ENCODE data around the gene FBXL14. TPM values are rescaled to one million over a fixed set of nuclear protein-coding genes. Genes with fewer than 3 reads are reported as not detected.

FBXL14 gene
- 7.5 to 13.6 TPM (median 12.8 TPM) in 5 replicates for total RNA-seq (2022; extraction: Qiagen RNA extraction)

DNA sequence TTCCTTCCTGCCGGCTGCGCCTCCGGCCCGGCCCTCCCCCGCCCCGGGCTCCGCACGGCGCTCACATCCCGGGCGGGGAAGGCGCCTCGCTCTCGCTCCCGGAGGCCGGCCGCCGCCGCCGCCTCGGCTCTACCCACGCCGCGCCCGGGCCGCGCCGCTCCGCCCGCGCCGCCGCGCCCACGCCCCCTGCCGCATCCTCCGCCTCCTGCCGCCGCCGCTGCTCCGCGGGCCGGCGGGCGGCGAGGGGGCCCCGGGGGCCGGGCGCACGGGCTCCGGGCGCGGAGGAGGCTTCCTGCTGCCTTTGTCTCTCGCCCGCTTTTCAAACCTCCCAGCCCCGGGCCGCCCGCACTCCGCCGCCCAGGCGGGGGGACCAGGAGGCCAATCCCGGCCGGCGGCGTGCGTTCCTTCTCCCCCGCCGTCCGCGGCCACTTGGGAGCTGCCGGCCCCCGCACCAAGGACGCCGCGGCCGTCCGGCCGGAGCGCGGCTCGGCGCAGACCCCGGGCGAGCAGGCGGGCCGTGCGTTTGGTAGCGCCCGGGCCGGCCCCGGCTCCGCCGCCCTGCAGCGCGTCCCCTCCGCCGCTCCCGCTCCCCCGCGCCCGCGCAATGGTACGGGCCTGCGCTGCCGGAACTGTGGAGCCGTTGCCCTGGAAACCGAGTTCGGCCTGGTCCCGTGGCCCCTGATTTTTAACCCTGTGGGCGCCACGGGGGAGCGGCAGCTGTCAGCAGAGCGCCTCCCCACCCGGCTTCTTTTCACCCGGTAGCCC is at the start of gene FBXL14:
TSS of gene FBXL14 (minus strand) at position 321 of the 765 bp plus-strand sequence. CDS start 515 bp downstream, outside the sequence.

DNA sequence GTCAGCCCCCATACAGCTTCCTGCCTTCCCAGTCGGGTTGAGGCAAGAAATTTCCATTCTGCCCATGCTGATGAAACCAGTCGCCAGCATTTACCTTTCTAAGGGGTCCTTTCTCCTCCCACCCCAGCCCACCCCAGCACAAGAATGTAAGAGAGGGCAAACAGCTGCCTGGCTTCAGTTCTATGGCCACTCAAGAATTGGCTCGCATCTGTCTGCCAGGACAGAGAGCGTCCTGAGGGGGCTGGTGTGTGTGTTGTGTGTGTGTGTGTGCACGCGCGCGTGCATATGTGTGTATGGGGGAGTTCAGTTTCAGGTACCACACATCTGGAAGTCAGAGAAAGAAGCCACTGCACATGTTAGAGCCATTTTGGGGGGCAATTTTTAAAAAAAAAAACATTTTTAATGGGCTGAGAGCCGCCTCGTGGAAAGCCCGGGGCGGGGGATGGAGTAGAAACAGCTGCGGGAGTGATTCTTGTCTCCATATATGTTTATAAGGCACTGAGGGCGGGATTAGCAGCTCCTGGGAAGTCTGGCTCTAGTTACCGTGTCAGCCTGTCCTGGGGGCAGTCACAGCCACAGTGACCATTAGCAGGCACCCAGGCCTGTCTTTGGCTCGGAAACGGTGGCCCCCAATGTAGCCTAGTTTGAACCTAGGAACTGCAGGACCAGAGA is 34.4 kb upstream of the FBXL14 start, which contains the start of gene WNT5B:
TSS of gene WNT5B (plus strand) at position 566 of the 672 bp plus-strand sequence. CDS start 2,124 bp downstream, outside the sequence.

Other genes with a start within 250 kb of the FBXL14 start
- gene WNT5B, start 34.6 kb upstream of the FBXL14 start, total RNA-seq (2022; extraction: Qiagen RNA extraction): 1.1 to 2.5 TPM (median 2.2 TPM) in 5 replicates
- gene ADIPOR2, start 96.5 kb upstream of the FBXL14 start, total RNA-seq (2022; extraction: Qiagen RNA extraction): 49.3 to 57.0 TPM (median 51.4 TPM) in 5 replicates
- 0.07 to 0.10 TPM in 2 of 5 replicates, not detected in the others for gene LRTM2, start 226.0 kb upstream of the FBXL14 start, total RNA-seq (2022; extraction: Qiagen RNA extraction)